Measurements from ENCODE around the gene SIN3A. TPM values are rescaled to one million over a fixed set of nuclear protein-coding genes. Genes with fewer than 3 reads are reported as not detected.
"Not testable (repeated sequence)": the region's sequence is repeated elsewhere in the genome, so short reads cannot be mapped to it uniquely, and the experiment has no call there.

The SIN3A gene
- total and polyA plus RNA-seq, 2 of the 8 experiments (the other 6 are each of a cell fraction or from before 2014, with no cell fraction given): 69.5 to 109 TPM

DNA sequence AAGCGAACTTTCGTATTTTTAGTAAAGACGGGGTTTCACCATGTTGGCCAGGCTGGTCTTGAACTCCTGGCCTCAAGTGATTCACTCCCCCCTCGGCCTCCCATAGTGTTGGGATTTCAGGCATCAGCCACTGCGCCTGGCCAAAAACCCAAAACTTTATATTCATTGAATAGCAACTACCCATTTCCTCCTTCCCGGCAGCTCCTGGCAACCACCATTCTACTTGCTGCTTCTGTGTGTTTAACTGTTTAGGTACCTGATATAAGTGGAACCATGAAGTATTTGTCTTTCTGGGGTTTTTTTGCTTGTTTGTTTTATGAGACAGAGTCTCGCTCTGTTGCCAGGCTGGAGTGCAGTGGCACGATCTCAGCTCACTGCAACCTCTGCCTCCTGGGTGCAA, 107.5 kb downstream of the SIN3A start:
- not testable (repeated sequence) for DNase-seq (ENCODE audit: low read depth in 1 of 2, low spot score in 2 of 2)

More for the DNA sequence above, 107.5 kb downstream of the SIN3A start:
- H4K8ac ChIP-seq (ENCODE audit: extremely low read depth, insufficient read depth, low read length); H3K18ac ChIP-seq (ENCODE audit: extremely low read depth, low read length); H3K4me3 ChIP-seq (ENCODE audit: extremely low read depth in 1 of 4, insufficient read depth in 2 of 4, low read depth in 3 of 4, low read length in 4 of 4); H3K79me2 ChIP-seq (ENCODE audit: control insufficient read depth in 1 of 2, insufficient read depth in 2 of 2, low read length in 2 of 2); H4K91ac ChIP-seq (replicated peaks; ENCODE audit: insufficient read length, low read length); H3K56ac ChIP-seq (replicated peaks; ENCODE audit: insufficient read length, low read depth, low read length); H2AK5ac ChIP-seq (ENCODE audit: low read depth, low read length); H3K23ac ChIP-seq (ENCODE audit: insufficient read length); H2AFZ ChIP-seq (ENCODE audit: low read length); H4K5ac ChIP-seq (ENCODE audit: insufficient read length, low read depth, low read length); H2BK20ac ChIP-seq (ENCODE audit: low read length); H3K9ac ChIP-seq (replicated peaks in 1 of 4; ENCODE audit: extremely low read depth in 1 of 4, low read depth in 3 of 4, low read length in 3 of 4); H3K4me2 ChIP-seq (ENCODE audit: insufficient read depth in 1 of 2, low read depth in 2 of 2, low read length in 2 of 2); H3K9me3 ChIP-seq (ENCODE audit: insufficient read depth in 2 of 2, low read depth in 1 of 2, low read length in 1 of 2); H3K27ac ChIP-seq (ENCODE audit: low read depth, low read length); H4K20me1 ChIP-seq (replicated peaks in 1 of 2; ENCODE audit: control insufficient read depth in 1 of 2, insufficient read depth in 2 of 2, low read length in 2 of 2); H3K4ac ChIP-seq (replicated peaks; ENCODE audit: insufficient read length, low read depth, low read length); H3K79me1 ChIP-seq (ENCODE audit: low read depth, low read length); H2BK12ac ChIP-seq (ENCODE audit: low read depth, low read length); H2BK120ac ChIP-seq (replicated peaks; ENCODE audit: low read depth, low read length); H3K14ac ChIP-seq (ENCODE audit: insufficient read length); H2BK5ac ChIP-seq (ENCODE audit: low read depth, low read length); FAIRE-seq; CTCF ChIA-PET (ENCODE audit: partially characterized antibody); H3K4me1 ChIP-seq (replicated peaks in 1 of 4; ENCODE audit: control insufficient read depth in 3 of 4, insufficient read depth in 4 of 4, low read length in 3 of 4); H2BK15ac ChIP-seq (ENCODE audit: low read length): not testable (repeated sequence)
- POLR2A ChIA-PET (ENCODE audit: partially characterized antibody): interaction anchor here (0.8 to 2.7 kb wide), 5 partner anchors 9 to 24 kb away, joined by 3 to 9 read pairs (median 3); partner anchors contain the start of gene MAN2C1
- Histone ChIP-seq H3K27me3 (replicated peaks in 1 of 4; ENCODE audit: control insufficient read depth in 3 of 4, extremely low read depth in 1 of 4, insufficient read depth in 3 of 4, low read length in 3 of 4) (peaks cover 0 to 19% (median 13%) of the 10 kb centered on the region in 4 experiments; a peak in 5 of 7 replicates), H3K23me2 (ENCODE audit: low read depth, low read length) (peaks cover 17% of the 10 kb centered on the region), H3K36me3 (ENCODE audit: control insufficient read depth in 2 of 4, insufficient read depth in 4 of 4, low read length in 3 of 4) (peaks cover 3 to 18% (median 5%) of the 10 kb centered on the region in 4 experiments; a peak in 5 of 8 replicates)
- 69% methylated on average over 8 of the region's 8 CpGs; no CpG with 5 or more reads in 1 of the 2 experiments for WGBS, 2 experiments (ENCODE audit: extremely low coverage in 1 of 2, insufficient coverage in 1 of 2, insufficient read length in 1 of 2, insufficient replicate concordance in 2 of 2, low coverage in 1 of 2, low lambda C conversion rate in 2 of 2, missing lambda C conversion rate in 1 of 2)

Data from H1 (cell line).